ENCODE results near the gene SUN1.

Gene SUN1

DNA sequence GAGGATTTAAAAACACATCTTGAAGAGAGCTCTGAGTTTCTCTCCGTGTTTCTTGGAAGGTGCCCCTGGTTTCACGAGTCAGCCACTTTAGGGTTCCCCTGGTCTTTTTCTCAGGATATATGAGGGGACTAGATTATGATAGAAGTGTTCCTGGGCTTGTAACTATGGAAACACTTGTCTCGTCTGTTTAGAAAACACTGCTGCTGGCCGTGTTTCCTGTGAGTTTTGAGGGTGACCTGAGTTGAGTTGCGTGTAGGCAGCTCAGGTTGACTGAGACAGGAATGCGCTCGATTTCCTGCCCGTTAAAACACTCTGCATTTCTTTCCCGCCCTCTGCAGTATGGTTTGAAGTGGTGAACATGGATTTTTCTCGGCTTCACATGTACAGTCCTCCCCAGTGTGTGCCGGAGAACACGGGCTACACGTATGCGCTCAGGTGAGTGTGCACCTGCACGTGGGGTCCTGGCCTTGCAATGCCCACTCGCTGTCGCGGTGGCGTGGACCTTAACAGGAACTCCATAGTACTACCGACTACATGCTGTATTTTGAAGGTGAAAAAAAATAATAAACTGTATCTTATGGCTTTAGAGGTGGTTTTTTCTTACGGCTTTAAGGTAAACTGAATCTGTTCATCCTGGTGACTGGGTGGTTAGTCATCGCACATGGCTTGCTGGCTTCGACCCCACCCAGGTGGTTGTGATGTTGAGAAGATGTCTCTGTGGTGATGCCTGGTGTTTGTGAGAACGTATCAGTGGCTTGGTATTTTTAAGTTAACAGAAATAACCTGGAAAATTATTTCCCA lies at the start of gene SUN1:
TSS of gene SUN1 (plus strand) at position 310 of the 801 bp plus-strand sequence. CDS start at position 359, 49 bp downstream.
- DNase-seq (ENCODE audit: low read depth): peak; percentile 64
- H3K4me3 ChIP-seq (ENCODE audit: low read depth, low read length): peak within 1 kb of the TSS; percentile 14

DNA sequence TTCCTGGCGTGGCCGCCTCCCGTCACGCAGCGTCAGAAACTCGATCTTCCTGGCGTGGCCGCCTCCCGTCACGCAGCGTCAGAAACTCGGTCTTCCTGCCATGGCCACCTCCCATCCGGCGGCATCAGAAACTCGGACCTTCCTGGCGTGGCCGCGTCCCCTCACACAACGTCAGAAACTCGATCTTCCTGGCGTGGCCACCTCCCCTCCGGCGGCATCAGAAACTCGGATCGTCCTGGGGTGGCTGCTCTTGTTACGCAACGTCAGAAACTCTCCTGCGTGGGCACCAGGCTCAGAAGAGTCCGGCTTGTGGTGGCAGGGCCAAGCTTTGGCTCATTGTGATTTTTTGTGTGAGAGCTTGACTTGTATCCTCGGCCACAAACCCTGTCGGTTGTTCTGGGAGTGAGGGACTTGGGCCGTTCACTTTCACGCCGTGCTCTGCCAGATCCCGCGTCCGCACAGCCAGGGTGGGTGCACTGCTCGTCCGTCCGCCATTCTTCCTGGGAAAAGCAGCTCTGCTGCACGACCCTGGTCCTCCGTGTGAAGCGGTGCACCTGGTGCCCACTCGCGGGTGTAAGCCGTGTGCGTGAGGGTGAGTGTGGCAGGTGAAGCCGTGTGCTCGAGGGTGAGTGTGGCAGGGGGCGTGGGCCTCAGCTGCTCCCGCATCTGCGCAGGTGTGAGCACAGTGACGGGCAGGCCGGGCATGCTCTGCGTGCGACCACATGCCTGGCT lies 49.4 kb upstream of the SUN1 start:
- no peak for DNase-seq (ENCODE audit: low read depth)
- no peak overlapping the region for H3K4me3 ChIP-seq (ENCODE audit: low read depth, low read length)
- in situ Hi-C loops (cut with HindIII; ENCODE audit: low sequenced_read_pairs): loop anchor here (25.0 kb wide), 1 partner anchor 179 kb away; the partner anchor contains the start of gene ADAP1
- TF ChIP-seq CTCF (IDR thresholded peaks at IDR 0.05; ENCODE audit: low read depth, low read length, missing control alignments): no peak

More for the DNA sequence above, at the start of gene SUN1:
- no peak for TF ChIP-seq CTCF (IDR thresholded peaks at IDR 0.05; ENCODE audit: low read depth, low read length, missing control alignments)
- in situ Hi-C loops (cut with HindIII; ENCODE audit: low sequenced_read_pairs): no loop called here

- TF ChIP-seq CTCF (IDR thresholded peaks at IDR 0.05; ENCODE audit: low read depth, low read length, missing control alignments): no peak
- in situ Hi-C loops (cut with HindIII; ENCODE audit: low sequenced_read_pairs): loop anchor here (25.0 kb wide), 1 partner anchor 178 kb away; the partner anchor contains the start of gene ADAP1
- H3K4me3 ChIP-seq (ENCODE audit: low read depth, low read length): no peak overlapping the region
- no peak for DNase-seq (ENCODE audit: low read depth)
Observed at GRCh38 chr7:783556-784490, 48.5 kb upstream of the SUN1 start.

GRCh38 chr7:784971-785370 lies 47.3 kb upstream of the SUN1 start:
- in situ Hi-C loops (cut with HindIII; ENCODE audit: low sequenced_read_pairs): loop anchor here (5.0 to 25.0 kb wide), 3 partner anchors 57 to 177 kb away; partner anchors contain the start of gene ADAP1

GRCh38 chr7:785416-785815 lies 46.9 kb upstream of the SUN1 start:
- no peak for DNase-seq (ENCODE audit: low read depth)
- H3K4me3 ChIP-seq (ENCODE audit: low read depth, low read length): no peak overlapping the region
- in situ Hi-C loops (cut with HindIII; ENCODE audit: low sequenced_read_pairs): loop anchor here (5.0 to 25.0 kb wide), 3 partner anchors 57 to 177 kb away; partner anchors contain the start of gene ADAP1
- TF ChIP-seq CTCF (IDR thresholded peaks at IDR 0.05; ENCODE audit: low read depth, low read length, missing control alignments): no peak

More at GRCh38 chr7:784971-785370, 47.3 kb upstream of the SUN1 start:
- H3K4me3 ChIP-seq (ENCODE audit: low read depth, low read length): no peak overlapping the region
- no peak for DNase-seq (ENCODE audit: low read depth)
- TF ChIP-seq CTCF (IDR thresholded peaks at IDR 0.05; ENCODE audit: low read depth, low read length, missing control alignments): no peak

Measured in astrocyte of the cerebellum (primary cell).